ENCODE measurements around the gene REXO1.

GRCh38 chr19:1817553-1818179, 30.6 kb downstream of the REXO1 start:
- TF ChIP-seq POLR2A (IDR thresholded peaks at IDR 0.05; ENCODE audit: low read length) (no peak), GATA1 (IDR thresholded peaks at IDR 0.05; ENCODE audit: low read depth, low read length) (no peak)

Data from erythroblast (primary cell).